ENCODE results near the gene PIMREG. TPM values are rescaled to one million over a fixed set of nuclear protein-coding genes. Genes with fewer than 3 reads are reported as not detected.

PIMREG gene
- total RNA-seq, 1 donor from 2014 or later = 0.59 TPM

Other genes starting within 250 kb of the PIMREG start
- not detected for gene AIPL1, start 9.3 kb upstream of the PIMREG start, total RNA-seq
- gene PITPNM3, start 112.1 kb downstream of the PIMREG start, total RNA-seq = 0.27 TPM
- 3.5 TPM for gene KIAA0753, start 196.3 kb downstream of the PIMREG start, total RNA-seq
- 44.5 TPM for gene TXNDC17, start 196.6 kb downstream of the PIMREG start, total RNA-seq
- 14.5 TPM for gene MED31, start 207.2 kb downstream of the PIMREG start, total RNA-seq
- gene C17orf100, start 207.3 kb downstream of the PIMREG start, total RNA-seq = 0.48 TPM

Data from Right ventricle myocardium superior (tissue), 1 donor.